Stomach (tissue), 9 donors: ENCODE results near the gene DNAJC3. TPM values are rescaled to one million over a fixed set of nuclear protein-coding genes. Genes with fewer than 3 reads are reported as not detected.
A peak's percentile ranks its signal among the peaks of the same experiment; 100 is the strongest.

Experiments used
- DNase-seq, 2 donors: peaks; one replicate each; pipeline versions ENCODE4 v3.0.0 to v3.0.0-alpha.2; 2013 to 2019
- H3K27ac ChIP-seq, 5 donors: fragments of 200-600 bp in 4 of 5; sonication (generic) in 4 of 5; one replicate each; pipeline ENCODE4 v1.5.1; 2013 to 2019; ENCODE audit warnings: mild to moderate bottlenecking in 1 of 5, moderate library complexity in 1 of 5
- H3K27me3 ChIP-seq, 3 donors: fragments of 200-600 bp; sonication (generic); one replicate each; pipeline ENCODE4 v1.5.1; 2017 to 2019; ENCODE audit warnings: mixed run types in 1 of 3
- H3K36me3 ChIP-seq, 4 donors: fragments of 200-600 bp; sonication (generic); 1 replicate in 3 of 4; 2 replicates in 1 of 4; pipeline ENCODE4 v1.5.1; 2016 to 2019
- H3K4me1 ChIP-seq, 4 donors: fragments of 200-600 bp; sonication (generic); one replicate each; pipeline ENCODE4 v1.5.1; 2016 to 2019
- H3K4me3 ChIP-seq, 4 donors: fragments of 200-600 bp; sonication (generic) in 3 of 4; one replicate each; pipeline ENCODE4 v1.5.1; 2016 to 2019; ENCODE audit warnings: mild to moderate bottlenecking in 1 of 4
- H3K9me3 ChIP-seq, 4 donors: fragments of 200-600 bp; sonication (generic); one replicate each; pipeline ENCODE4 v1.5.1; 2016 to 2019
- CTCF ChIP-seq, 7 experiments: fragments of 450-650 bp in 4 of 7; fragments of 200-600 bp in 3 of 7; sonication (generic) in 3 of 7; IDR thresholded peaks; one replicate each; pipeline ENCODE4 v1.5.1; 2016 to 2019; ENCODE audit warnings: antibody characterized with exemption in 7 of 7, control low read depth in 2 of 7, mild to moderate bottlenecking in 1 of 7
- EP300 ChIP-seq: sonication (generic); formaldehyde crosslinking; IDR thresholded peaks from one replicate; pipeline ENCODE4 v1.6.1; 2017; ENCODE audit warnings: antibody characterized with exemption
- POLR2A ChIP-seq, 4 donors: fragments of 450-650 bp; IDR thresholded peaks; one replicate each; pipeline ENCODE4 v1.6.1; 2016; ENCODE audit warnings: antibody characterized with exemption in 4 of 4, control low read depth in 2 of 4, mild to moderate bottlenecking in 1 of 4, moderate library complexity in 1 of 4
- POLR2AphosphoS5 ChIP-seq, 3 donors: sonication (generic); formaldehyde crosslinking; IDR thresholded peaks; one replicate each; pipeline ENCODE4 v1.6.1; 2016; ENCODE audit warnings: antibody characterized with exemption in 3 of 3
- WGBS, 5 donors: extraction: QIAGEN DNeasy Blood & Tissue Kit in 3 of 5; methylation state at CpG; one replicate each; pipeline versions ENCODE4 v1.1.5 to v1.1.7; 2013 to 2018; 5-methylcytosine and 5-hydroxymethylcytosine counted together
- intact Hi-C: fragments of 100-400 bp; cut with DNase I; formaldehyde crosslinking; loops from one replicate; pipeline ENCODE4 v1.15.1; 2023; ENCODE audit warnings: low total_unique reads
- polyA plus RNA-seq, 3 donors: library from polyadenylated mRNA; stranded (reverse); fragments of 200-250 nt; gene quantifications; one replicate each; pipeline ENCODE4 v1.2.3, GENCODE V29; 2013
- total RNA-seq, 5 donors: library from RNA; depleted of rRNA; stranded (reverse); fragments of >200 nt; gene quantifications; one replicate each; pipeline versions ENCODE4 v1.1.0 to v1.2.3, GENCODE V29; 2014 to 2016
- donor health status: healthy with polysubstance abuse.
- donor health status: Bipolar disorder and iron deficiency.
- donor health status: healthy.

The DNAJC3 gene
- total and polyA plus RNA-seq, 8 donors: 6.3 to 102 (median 11.9) TPM

- DNase-seq: no peak
- 94 to 96% (median 95%) methylated on average over 6 of the region's 6 CpGs for WGBS, 5 donors
- TF ChIP-seq POLR2A (IDR thresholded peaks at IDR 0.05) (no peak), POLR2AphosphoS5 (IDR thresholded peaks at IDR 0.05) (no peak), EP300 (no peak), CTCF (IDR thresholded peaks at IDR 0.05) (no peak)
- Histone ChIP-seq H3K27ac (no peak overlapping the region), H3K4me1 (peaks cover 0 to 34% (median 10%) of the 10 kb centered on the region in 4 donors), H3K36me3 (peaks cover 0 to 3% (median 0%) of the 10 kb centered on the region in 4 donors), H3K4me3 (no peak overlapping the region), H3K9me3 (peaks cover 0 to 7% (median 0%) of the 10 kb centered on the region in 4 donors), H3K27me3 (no peaks in the 10 kb centered on the region)
- intact Hi-C loops: no loop called here
Measured at GRCh38 chr13:95697052-95697680, 20.2 kb downstream of the DNAJC3 start.

GRCh38 chr13:95698047-95698749 is 21.3 kb downstream of the DNAJC3 start:
- intact Hi-C loops: no loop called here
- WGBS, 5 donors: 64 to 80% (median 75%) methylated on average over 5 of the region's 5 CpGs
- Histone ChIP-seq H3K27ac (no peak overlapping the region), H3K36me3 (peaks cover 0 to 3% (median 0%) of the 10 kb centered on the region in 4 donors), H3K4me1 (peaks cover 0 to 39% (median 16%) of the 10 kb centered on the region in 4 donors), H3K27me3 (no peaks in the 10 kb centered on the region), H3K4me3 (no peak overlapping the region), H3K9me3 (peaks cover 0 to 7% (median 0%) of the 10 kb centered on the region in 4 donors)
- DNase-seq: no peak
- no peak for TF ChIP-seq EP300
- TF ChIP-seq CTCF (IDR thresholded peaks at IDR 0.05): no peak
- no peak for TF ChIP-seq POLR2A (IDR thresholded peaks at IDR 0.05)
- no peak for TF ChIP-seq POLR2AphosphoS5 (IDR thresholded peaks at IDR 0.05)

- H3K4me3 ChIP-seq: no peak overlapping the region
- H3K9me3 ChIP-seq: no peaks in the 10 kb centered on the region
- H3K4me1 ChIP-seq: peaks cover 0 to 57% (median 25%) of the 10 kb centered on the region in 4 donors
- no peaks in the 10 kb centered on the region for H3K27me3 ChIP-seq
- 63 to 73% (median 66%) methylated on average over 2 of the region's 2 CpGs for WGBS, 5 donors
- no peaks in the 10 kb centered on the region for H3K36me3 ChIP-seq
- H3K27ac ChIP-seq: no peak overlapping the region
- TF ChIP-seq POLR2AphosphoS5 (IDR thresholded peaks at IDR 0.05) (no peak), POLR2A (IDR thresholded peaks at IDR 0.05) (no peak), EP300 (no peak), CTCF (IDR thresholded peaks at IDR 0.05) (no peak)
- no peak for DNase-seq
- intact Hi-C loops: no loop called here
Measured at GRCh38 chr13:95703576-95703975, 26.6 kb downstream of the DNAJC3 start.

GRCh38 chr13:95704510-95704909 is 27.6 kb downstream of the DNAJC3 start:
- Histone ChIP-seq H3K9me3 (no peaks in the 10 kb centered on the region), H3K36me3 (peaks cover 0 to 3% (median under 1%) of the 10 kb centered on the region in 4 donors), H3K27me3 (no peaks in the 10 kb centered on the region), H3K4me1 (peaks cover 0 to 57% (median 21%) of the 10 kb centered on the region in 4 donors), H3K27ac (no peak overlapping the region), H3K4me3 (no peak overlapping the region)
- no peak for DNase-seq
- intact Hi-C loops: no loop called here
- WGBS, 5 donors: 82 to 98% (median 90%) methylated on average over 3 of the region's 3 CpGs
- TF ChIP-seq CTCF (IDR thresholded peaks at IDR 0.05): peak in 1 of 7 experiments; percentile 10
- TF ChIP-seq POLR2AphosphoS5 (IDR thresholded peaks at IDR 0.05): no peak
